HepG2 (cell line): ENCODE results near the gene ARPC5. TPM values are rescaled to one million over a fixed set of nuclear protein-coding genes. Genes with fewer than 3 reads are reported as not detected.

ENCODE experiments used
- ATAC-seq: fragments of 200-7000 bp; cut with Tn5 transposase; 3 replicates; pipeline ENCODE4 v1.9.1; 2020; ENCODE audit warnings: mild to moderate bottlenecking, moderate library complexity
- BruUV-seq: library from RNA; stranded (reverse); fragments of 400-500 nt; replicated peaks from 2 replicates; lab custom pipeline; 2021; lab: Mats Ljungman, UMichigan
- CTCF ChIA-PET: fragments of 300-600 bp; formaldehyde crosslinking; extraction: SDS; loops from one replicate; lab custom pipeline; 2021; ENCODE audit warnings: low total read pairs, inconsistent platforms, low intra/inter-chr PET ratio; lab: Yijun Ruan, JAX
- POLR2A ChIA-PET: fragments of 350-600 bp; sonication (Branson Sonifier 250); formaldehyde crosslinking; loops from one replicate; lab custom pipeline; 2020; ENCODE audit warnings: antibody characterized with exemption, inconsistent platforms; lab: Yijun Ruan, JAX
- DNase-seq: peaks from one replicate; pipeline ENCODE4 v3.0.0-alpha.2; 2015; ENCODE audit warnings: low spot score
- FAIRE-seq: peaks from 3 replicates; lab custom pipeline; 2011; peaks lifted over from hg19 to GRCh38; lab: Jason Lieb, UNC
- H2AFZ ChIP-seq: one replicate; pipeline ENCODE4 v1.6.1; 2011; ENCODE audit warnings: low read length, inconsistent platforms
- H3K27ac ChIP-seq: fragments of 300-600 bp; 3 replicates; pipeline ENCODE4 v1.8.0; 2011; ENCODE audit warnings: mixed run types, mild to moderate bottlenecking, mixed read lengths, low read length, inconsistent platforms; ENCODE audit not compliant: insufficient read depth; ENCODE audit errors: extremely low read length
- H3K27me3 ChIP-seq, 2 experiments: fragments of 200-600 bp in 1 of 2; 2 replicates in 1 of 2; 3 replicates in 1 of 2; pipeline versions ENCODE4 v1.6.0 to v1.8.0; 2011; ENCODE audit warnings: low read length in 2 of 2, mild to moderate bottlenecking in 2 of 2, moderate library complexity in 2 of 2, inconsistent platforms in 1 of 2; ENCODE audit not compliant: insufficient read depth in 2 of 2, control insufficient read depth in 1 of 2
- H3K36me3 ChIP-seq, 2 experiments: fragments of 200-600 bp in 1 of 2; replicated peaks in 1 of 2; 2 replicates in 1 of 2; 3 replicates in 1 of 2; pipeline versions ENCODE4 v1.5.1 to v1.8.0; 2011; ENCODE audit warnings: low read length in 2 of 2, inconsistent platforms in 1 of 2; ENCODE audit not compliant: insufficient read depth in 2 of 2, control insufficient read depth in 1 of 2
- H3K4me1 ChIP-seq: 2 replicates; pipeline ENCODE4 v1.5.1; 2012; ENCODE audit warnings: low read length, inconsistent platforms; ENCODE audit not compliant: insufficient read depth
- H3K4me2 ChIP-seq: 2 replicates; pipeline ENCODE4 v1.6.0; 2011; ENCODE audit warnings: low read depth, low read length, inconsistent platforms
- H3K4me3 ChIP-seq, 3 experiments: fragments of 200-600 bp in 1 of 3; sonication (generic), shearing (Covaris generic) in 1 of 3; replicated peaks in 1 of 3; 2 replicates each; pipeline ENCODE4 v1.5.1; 2011 to 2016; ENCODE audit warnings: low read length in 3 of 3, inconsistent platforms in 2 of 3, low read depth in 2 of 3, mild to moderate bottlenecking in 2 of 3, control low read depth in 1 of 3, mixed read lengths in 1 of 3; ENCODE audit not compliant: insufficient read depth in 1 of 3
- H3K79me2 ChIP-seq: one replicate; pipeline ENCODE4 v1.6.1; 2011; ENCODE audit warnings: low read length, inconsistent platforms; ENCODE audit not compliant: insufficient read depth
- H3K9ac ChIP-seq: 2 replicates; pipeline ENCODE4 v1.6.0; 2011; ENCODE audit warnings: mild to moderate bottlenecking, low read depth, low read length, inconsistent platforms; ENCODE audit not compliant: insufficient read depth
- H3K9me3 ChIP-seq: 2 replicates; pipeline ENCODE4 v1.5.1; 2012; ENCODE audit warnings: mild to moderate bottlenecking, low read length
- H4K20me1 ChIP-seq: 2 replicates; pipeline ENCODE4 v1.6.0; 2011; ENCODE audit warnings: inconsistent platforms, mild to moderate bottlenecking, low read length, moderate library complexity; ENCODE audit not compliant: insufficient read depth
- CEBPB ChIP-seq: IDR thresholded peaks from 2 replicates; pipeline ENCODE4 v1.6.1; 2011; ENCODE audit warnings: low read depth, low read length, improper control_type of control experiment, borderline replicate concordance
- CEBPG ChIP-seq: IDR thresholded peaks from 2 replicates; pipeline ENCODE4 v1.6.1; 2016
- MEIS2 ChIP-seq: sonication (generic); formaldehyde crosslinking; IDR thresholded peaks from 2 replicates; pipeline ENCODE4 v1.9.0; 2021; ENCODE audit warnings: mild to moderate bottlenecking, missing genetic modification reagents
- MTF1 ChIP-seq: sonication (generic); formaldehyde crosslinking; IDR thresholded peaks from 2 replicates; pipeline ENCODE4 v1.5.0; 2020; ENCODE audit warnings: missing genetic modification reagents
- SIX4 ChIP-seq: sonication (generic); formaldehyde crosslinking; IDR thresholded peaks from 2 replicates; pipeline ENCODE4 v1.4.0; 2020; ENCODE audit warnings: missing genetic modification reagents
- TCF7 ChIP-seq: sonication (generic); IDR thresholded peaks from 2 replicates; pipeline ENCODE4 v1.6.1; 2016; ENCODE audit warnings: antibody characterized with exemption, low read depth
- TSC22D2 ChIP-seq: sonication (generic); formaldehyde crosslinking; IDR thresholded peaks from 2 replicates; pipeline ENCODE4 v1.5.1; 2020; ENCODE audit warnings: missing genetic modification reagents, mild to moderate bottlenecking, borderline replicate concordance
- ZFX ChIP-seq: sonication (generic); formaldehyde crosslinking; IDR thresholded peaks from 2 replicates; pipeline ENCODE4 v1.4.0; 2020; ENCODE audit warnings: mild to moderate bottlenecking, low read depth, missing genetic modification reagents, moderate library complexity
- ZNF598 ChIP-seq: sonication (generic); formaldehyde crosslinking; IDR thresholded peaks from 2 replicates; pipeline ENCODE4 v1.5.1; 2020; ENCODE audit warnings: mild to moderate bottlenecking, missing genetic modification reagents, borderline replicate concordance
- ZXDC ChIP-seq: sonication (generic); formaldehyde crosslinking; IDR thresholded peaks from 2 replicates; pipeline ENCODE4 v1.5.0; 2020; ENCODE audit warnings: mild to moderate bottlenecking, missing genetic modification reagents
- WGBS: methylation state at CpG from one replicate; pipeline ENCODE4 v1.1.6; 2017; ENCODE audit warnings: low lambda C conversion rate; 5-methylcytosine and 5-hydroxymethylcytosine counted together
- in situ Hi-C: cut with HindIII; loops from 2 replicates; pipeline ENCODE4 v1.10.0; 2017; ENCODE audit warnings: low pct_unique_long_range_greater_than_20kb; ENCODE audit not compliant: extremely low pct_ligation_motif_present
- intact Hi-C: fragments of 100-400 bp; cut with micrococcal nuclease; formaldehyde crosslinking; loops from one replicate; pipeline ENCODE4 v1.10.0; 2022; ENCODE audit not compliant: unreplicated experiment
- polyA plus RNA-seq, 8 experiments: library from polyadenylated mRNA; depleted of rRNA in 3 of 8; stranded (reverse) in 7 of 8; unstranded in 1 of 8; fragments of >200 nt; fragmentation: Illumina TruSeq in 4 of 8; extraction: Trizol in 4 of 8; gene quantifications; 2 replicates each; pipeline versions ENCODE4 v1.2.1 to v1.2.3, GENCODE V29; 2011 to 2016; ENCODE audit warnings: low read depth in 4 of 8, missing spikeins in 1 of 8, mixed read lengths in 1 of 8; ENCODE audit not compliant: insufficient read depth in 1 of 8
- total RNA-seq, 5 experiments: library from RNA; depleted of rRNA; stranded (reverse); fragments of >200 nt; fragmentation: Illumina TruSeq; extraction: Trizol; gene quantifications; 2 replicates each; pipeline ENCODE4 v1.2.3, GENCODE V29; 2016; ENCODE audit warnings: low read depth in 1 of 5
- TF ChIP-seq, protein P1 (sequence below), 2 experiments: fragments of 450-650 bp in 1 of 2; sonication (generic) in 1 of 2; formaldehyde crosslinking; IDR thresholded peaks; 2 replicates each; pipeline versions ENCODE4 v1.5.0 to v1.8.0; 2020 to 2022; ENCODE audit warnings: mild to moderate bottlenecking in 1 of 2, missing genetic modification reagents in 1 of 2
- TF ChIP-seq, protein P2 (sequence below): sonication (generic); formaldehyde crosslinking; IDR thresholded peaks from 2 replicates; pipeline ENCODE4 v1.4.0; 2020; ENCODE audit warnings: missing genetic modification reagents
- TF ChIP-seq, protein P3 (sequence below): IDR thresholded peaks from 2 replicates; pipeline ENCODE4 v1.6.1; 2016; ENCODE audit warnings: mild to moderate bottlenecking, missing biosample characterization, missing genetic modification reagents

ARPC5 gene
- total and polyA plus RNA-seq, 2 of the 13 experiments (the other 11 are each of a cell fraction or from before 2014, with no cell fraction given), result 48.4 to 106 TPM

- H3K4me3 ChIP-seq, result no peak overlapping the region
- H3K4me2 ChIP-seq, result no peak overlapping the region
- H4K20me1 ChIP-seq, result no peaks in the 10 kb centered on the region
- H3K9me3 ChIP-seq, result no peaks in the 10 kb centered on the region
- 30% methylated on average over 5 of the region's 5 CpGs for WGBS
- H3K27me3 ChIP-seq, result peaks cover 0 to 1% of the 10 kb centered on the region in 2 experiments; a peak in 1 of 5 replicates
- H3K36me3 ChIP-seq, result no peaks in the 10 kb centered on the region
- intact Hi-C loops, result no loop called here
- no peak for FAIRE-seq
- H3K9ac ChIP-seq, result no peak overlapping the region
- peaks cover 5% of the 10 kb centered on the region; the same call in 1 of the 2 replicates for H3K4me1 ChIP-seq
- H3K79me2 ChIP-seq, result no peaks in the 10 kb centered on the region
- ATAC-seq, result no peak
- H3K27ac ChIP-seq, result no peak overlapping the region
- ChIA-PET POLR2A (no interaction called here), CTCF (no interaction called here)
- in situ Hi-C loops, result no loop called here
- BruUV-seq, result no TSS peak
- no peak for TF ChIP-seq TSC22D2 (CRISPR knock-in tag)
- TF ChIP-seq, protein P1, sequence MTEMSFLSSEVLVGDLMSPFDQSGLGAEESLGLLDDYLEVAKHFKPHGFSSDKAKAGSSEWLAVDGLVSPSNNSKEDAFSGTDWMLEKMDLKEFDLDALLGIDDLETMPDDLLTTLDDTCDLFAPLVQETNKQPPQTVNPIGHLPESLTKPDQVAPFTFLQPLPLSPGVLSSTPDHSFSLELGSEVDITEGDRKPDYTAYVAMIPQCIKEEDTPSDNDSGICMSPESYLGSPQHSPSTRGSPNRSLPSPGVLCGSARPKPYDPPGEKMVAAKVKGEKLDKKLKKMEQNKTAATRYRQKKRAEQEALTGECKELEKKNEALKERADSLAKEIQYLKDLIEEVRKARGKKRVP (CRISPR knock-in tag; IDR thresholded peaks at IDR 0.05), result no peak
- 0 out of 2 replicates have a peak, but pooled peaks have one; percentile 17 for TF ChIP-seq TCF7
- no peak for TF ChIP-seq MEIS2 (CRISPR knock-in tag)
- no peak for TF ChIP-seq SIX4
- TF ChIP-seq ZNF598 (CRISPR knock-in tag), result no peak
- TF ChIP-seq, protein P2, sequence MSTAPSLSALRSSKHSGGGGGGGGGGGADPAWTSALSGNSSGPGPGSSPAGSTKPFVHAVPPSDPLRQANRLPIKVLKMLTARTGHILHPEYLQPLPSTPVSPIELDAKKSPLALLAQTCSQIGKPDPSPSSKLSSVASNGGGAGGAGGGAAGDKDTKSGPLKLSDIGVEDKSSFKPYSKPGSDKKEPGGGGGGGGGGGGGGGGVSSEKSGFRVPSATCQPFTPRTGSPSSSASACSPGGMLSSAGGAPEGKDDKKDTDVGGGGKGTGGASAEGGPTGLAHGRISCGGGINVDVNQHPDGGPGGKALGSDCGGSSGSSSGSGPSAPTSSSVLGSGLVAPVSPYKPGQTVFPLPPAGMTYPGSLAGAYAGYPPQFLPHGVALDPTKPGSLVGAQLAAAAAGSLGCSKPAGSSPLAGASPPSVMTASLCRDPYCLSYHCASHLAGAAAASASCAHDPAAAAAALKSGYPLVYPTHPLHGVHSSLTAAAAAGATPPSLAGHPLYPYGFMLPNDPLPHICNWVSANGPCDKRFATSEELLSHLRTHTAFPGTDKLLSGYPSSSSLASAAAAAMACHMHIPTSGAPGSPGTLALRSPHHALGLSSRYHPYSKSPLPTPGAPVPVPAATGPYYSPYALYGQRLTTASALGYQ (CRISPR knock-in tag), result no peak
- TF ChIP-seq MTF1 (CRISPR knock-in tag), result no peak
- TF ChIP-seq, protein P3, sequence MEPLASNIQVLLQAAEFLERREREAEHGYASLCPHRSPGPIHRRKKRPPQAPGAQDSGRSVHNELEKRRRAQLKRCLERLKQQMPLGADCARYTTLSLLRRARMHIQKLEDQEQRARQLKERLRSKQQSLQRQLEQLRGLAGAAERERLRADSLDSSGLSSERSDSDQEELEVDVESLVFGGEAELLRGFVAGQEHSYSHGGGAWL (CRISPR knock-in tag), result no peak
- TF ChIP-seq CEBPB, result peak; percentile 92
- TF ChIP-seq ZFX (CRISPR knock-in tag), result no peak
- no peak for TF ChIP-seq ZXDC
- TF ChIP-seq CEBPG (CRISPR knock-in tag), result peak; percentile 73
- no peak overlapping the region for H2AFZ ChIP-seq
- DNase-seq, result no peak
Observed at GRCh38 chr1:183584147-183584546, 51.4 kb downstream of the ARPC5 start.
